WERI-Rb-1 (cell line): ENCODE measurements around the gene RHEB.

Source experiments
- DNase-seq: peaks from one replicate; pipeline ENCODE4 v3.0.0-alpha.2; 2020
- H3K27ac ChIP-seq: fragments of 250-450 bp; sonication (Bioruptor Pico); 2 replicates; pipeline ENCODE4 v1.5.1; 2020; ENCODE audit warnings: mild to moderate bottlenecking, moderate library complexity
- H3K27me3 ChIP-seq: fragments of 250-450 bp; sonication (Bioruptor Pico); 2 replicates; pipeline ENCODE4 v1.5.1; 2021; ENCODE audit warnings: mild to moderate bottlenecking, low read depth, moderate library complexity; ENCODE audit not compliant: insufficient read depth, severe bottlenecking
- H3K36me3 ChIP-seq: fragments of 250-450 bp; sonication (Bioruptor Pico); 2 replicates; pipeline ENCODE4 v1.5.1; 2020; ENCODE audit warnings: mild to moderate bottlenecking, moderate library complexity
- H3K4me3 ChIP-seq: 2 replicates; pipeline ENCODE4 v1.5.1; 2011; ENCODE audit warnings: low read depth, mild to moderate bottlenecking, control low read depth, low read length
- H3K9me3 ChIP-seq: fragments of 250-450 bp; sonication (Bioruptor Pico); 2 replicates; pipeline ENCODE4 v1.5.1; 2021; ENCODE audit warnings: mild to moderate bottlenecking, moderate library complexity; ENCODE audit not compliant: severe bottlenecking
- TF ChIP-seq, protein P1 (sequence below): IDR thresholded peaks from 2 replicates; pipeline ENCODE4 v1.5.1; 2011; ENCODE audit warnings: low read depth, mild to moderate bottlenecking, control low read depth, inconsistent platforms, low read length

Gene RHEB

DNA sequence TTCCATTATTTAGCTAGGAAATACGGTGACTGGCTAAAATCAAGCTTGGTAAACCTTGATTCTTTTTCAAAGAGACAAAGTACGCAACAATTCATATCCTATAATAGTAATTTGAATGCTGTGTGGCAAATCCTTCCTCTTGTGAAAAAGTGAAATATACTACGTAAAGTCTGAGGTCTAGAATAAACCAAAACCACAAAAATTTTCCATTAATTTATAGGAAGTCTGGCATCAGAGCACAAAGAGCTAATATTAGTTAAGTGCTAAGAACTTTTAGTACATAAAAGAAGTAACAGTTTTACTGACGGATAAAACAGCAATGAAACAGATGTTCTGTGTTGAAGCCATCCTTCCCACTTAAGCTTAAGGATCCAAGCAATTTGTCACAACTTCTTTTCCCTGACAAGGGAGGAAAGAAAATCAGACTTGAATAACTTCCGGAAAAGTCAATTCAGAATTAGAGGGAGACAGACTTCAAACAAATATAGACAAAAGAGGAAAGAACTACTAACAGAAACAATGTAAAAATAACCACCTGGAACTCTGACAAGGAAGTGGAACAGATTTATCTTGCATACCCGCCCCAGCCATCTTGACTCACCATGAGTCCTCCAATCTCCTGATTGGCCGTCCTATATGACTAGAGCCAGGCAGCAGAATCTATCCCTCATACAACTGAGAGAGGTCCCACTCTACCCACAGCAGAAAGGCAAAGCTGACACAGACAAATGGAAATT, 34.6 kb downstream of the RHEB start:
- TF ChIP-seq, protein P1, sequence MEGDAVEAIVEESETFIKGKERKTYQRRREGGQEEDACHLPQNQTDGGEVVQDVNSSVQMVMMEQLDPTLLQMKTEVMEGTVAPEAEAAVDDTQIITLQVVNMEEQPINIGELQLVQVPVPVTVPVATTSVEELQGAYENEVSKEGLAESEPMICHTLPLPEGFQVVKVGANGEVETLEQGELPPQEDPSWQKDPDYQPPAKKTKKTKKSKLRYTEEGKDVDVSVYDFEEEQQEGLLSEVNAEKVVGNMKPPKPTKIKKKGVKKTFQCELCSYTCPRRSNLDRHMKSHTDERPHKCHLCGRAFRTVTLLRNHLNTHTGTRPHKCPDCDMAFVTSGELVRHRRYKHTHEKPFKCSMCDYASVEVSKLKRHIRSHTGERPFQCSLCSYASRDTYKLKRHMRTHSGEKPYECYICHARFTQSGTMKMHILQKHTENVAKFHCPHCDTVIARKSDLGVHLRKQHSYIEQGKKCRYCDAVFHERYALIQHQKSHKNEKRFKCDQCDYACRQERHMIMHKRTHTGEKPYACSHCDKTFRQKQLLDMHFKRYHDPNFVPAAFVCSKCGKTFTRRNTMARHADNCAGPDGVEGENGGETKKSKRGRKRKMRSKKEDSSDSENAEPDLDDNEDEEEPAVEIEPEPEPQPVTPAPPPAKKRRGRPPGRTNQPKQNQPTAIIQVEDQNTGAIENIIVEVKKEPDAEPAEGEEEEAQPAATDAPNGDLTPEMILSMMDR: no peak
- Histone ChIP-seq H3K36me3 (peaks cover 81% of the 10 kb centered on the region), H3K27ac (no peak overlapping the region), H3K9me3 (no peaks in the 10 kb centered on the region), H3K27me3 (no peaks in the 10 kb centered on the region), H3K4me3 (no peak overlapping the region)
- DNase-seq: no peak

- peaks cover 74% of the 10 kb centered on the region for H3K36me3 ChIP-seq
- no peaks in the 10 kb centered on the region for H3K9me3 ChIP-seq
- TF ChIP-seq, protein P1: no peak
- H3K27ac ChIP-seq: no peak overlapping the region
- H3K4me3 ChIP-seq: no peak overlapping the region
- no peaks in the 10 kb centered on the region for H3K27me3 ChIP-seq
- no peak for DNase-seq
Measured at GRCh38 chr7:151483711-151483983, 36.0 kb downstream of the RHEB start.

GRCh38 chr7:151482883-151483710, 36.6 kb downstream of the RHEB start:
- TF ChIP-seq, protein P1: no peak
- Histone ChIP-seq H3K36me3 (peaks cover 71% of the 10 kb centered on the region), H3K27ac (no peak overlapping the region), H3K4me3 (no peak overlapping the region), H3K9me3 (no peaks in the 10 kb centered on the region), H3K27me3 (no peaks in the 10 kb centered on the region)
- no peak for DNase-seq

DNA sequence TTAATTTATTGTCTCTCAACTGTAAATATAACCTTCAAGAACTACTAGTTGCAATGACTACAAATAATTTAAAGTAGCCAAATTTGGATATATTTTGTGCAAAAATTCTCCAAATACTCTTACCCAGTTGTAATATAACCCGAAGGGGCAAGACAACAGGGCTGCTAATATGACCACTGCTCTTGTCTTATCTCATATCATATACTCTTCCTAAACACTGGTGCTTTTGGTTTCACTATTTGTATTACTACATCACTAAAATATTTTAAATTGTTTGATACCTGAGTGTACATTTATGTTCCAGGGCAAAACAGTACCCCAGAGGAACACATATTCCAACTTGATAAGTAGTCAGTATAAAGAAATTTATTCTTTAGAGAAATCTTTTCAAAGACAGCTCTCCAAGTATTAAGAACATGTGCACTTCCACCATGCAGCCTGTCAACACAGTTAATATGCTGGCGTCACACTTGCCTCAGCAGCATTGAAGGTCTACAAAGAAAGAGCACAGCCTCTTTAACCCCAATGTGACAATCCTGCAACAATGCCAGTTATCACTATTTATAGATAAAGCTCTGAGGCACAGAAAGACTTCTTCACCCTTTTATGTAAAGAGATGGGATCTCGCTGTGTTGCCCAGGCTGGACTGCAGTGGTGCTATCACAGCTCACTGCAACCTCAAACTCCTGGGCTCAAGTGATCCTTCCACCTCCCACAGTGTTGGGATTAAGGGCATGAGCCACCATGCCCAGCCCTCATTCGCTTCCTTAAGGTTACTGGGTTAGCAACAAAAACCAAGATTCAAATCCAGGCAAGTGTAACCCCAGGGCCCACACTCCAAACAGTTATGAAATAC, 37.8 kb downstream of the RHEB start:
- TF ChIP-seq, protein P1: no peak
- H3K9me3 ChIP-seq: no peaks in the 10 kb centered on the region
- no peak for DNase-seq
- no peaks in the 10 kb centered on the region for H3K27me3 ChIP-seq
- H3K36me3 ChIP-seq: peaks cover 67% of the 10 kb centered on the region
- H3K27ac ChIP-seq: no peak overlapping the region
- no peak overlapping the region for H3K4me3 ChIP-seq

- H3K4me3 ChIP-seq: no peak overlapping the region
- H3K9me3 ChIP-seq: no peaks in the 10 kb centered on the region
- peaks cover 44% of the 10 kb centered on the region for H3K36me3 ChIP-seq
- H3K27me3 ChIP-seq: no peaks in the 10 kb centered on the region
- TF ChIP-seq, protein P1: no peak
- H3K27ac ChIP-seq: no peak overlapping the region
- DNase-seq: no peak
Measured at GRCh38 chr7:151477867-151478266, 41.8 kb downstream of the RHEB start.
